Spinal cord (tissue), 10 donors: ENCODE measurements around the gene ITGA5. TPM values are rescaled to one million over a fixed set of nuclear protein-coding genes. Genes with fewer than 3 reads are reported as not detected.
A peak's percentile ranks its signal among the peaks of the same experiment; 100 is the strongest.

Experiments
- DNase-seq, 6 donors: peaks; one replicate each; pipeline versions ENCODE4 v3.0.0 to v3.0.0-alpha.2; 2013 to 2015; ENCODE audit warnings: low spot score in 6 of 6, low read depth in 4 of 6
- H3K27ac ChIP-seq: one replicate; pipeline ENCODE4 v1.5.1; 2013; ENCODE audit warnings: low read depth, low read length, control low read depth
- H3K27me3 ChIP-seq: one replicate; pipeline ENCODE4 v1.6.1; 2013; ENCODE audit warnings: low read length; ENCODE audit not compliant: control insufficient read depth, insufficient read depth
- H3K36me3 ChIP-seq: one replicate; pipeline ENCODE4 v1.6.1; 2013; ENCODE audit warnings: low read length; ENCODE audit not compliant: control insufficient read depth, insufficient read depth
- H3K4me1 ChIP-seq: one replicate; pipeline ENCODE4 v1.6.1; 2013; ENCODE audit warnings: low read length; ENCODE audit not compliant: control insufficient read depth, insufficient read depth
- H3K4me3 ChIP-seq: one replicate; pipeline ENCODE4 v1.5.1; 2013; ENCODE audit warnings: low read depth, low read length, control low read depth
- H3K9me3 ChIP-seq: one replicate; pipeline ENCODE4 v1.6.1; 2013; ENCODE audit warnings: low read length; ENCODE audit not compliant: control insufficient read depth, insufficient read depth
- WGBS: methylation state at CpG from one replicate; pipeline ENCODE4 v1.1.5; 2013; ENCODE audit warnings: missing lambda C conversion rate; ENCODE audit not compliant: insufficient coverage; 5-methylcytosine and 5-hydroxymethylcytosine counted together
- polyA plus RNA-seq, 2 donors: library from polyadenylated mRNA; unstranded; fragments of 120-200 nt; gene quantifications; one replicate each; pipeline ENCODE4 v1.2.1, GENCODE V29; 2013; ENCODE audit not compliant: insufficient read length in 2 of 2
- total RNA-seq, 2 donors: library from RNA; depleted of rRNA in 1 of 2; stranded (reverse); fragments of 120-200 nt in 1 of 2; fragments of >200 nt in 1 of 2; gene quantifications; one replicate each; pipeline versions ENCODE4 v1.2.3 to v1.2.4, GENCODE V29; 2013 to 2014
- donor health status: healthy.

ITGA5 gene
- total and polyA plus RNA-seq, 4 donors, result 12.3 to 43.0 (median 20.0) TPM

GRCh38 chr12:54404061-54405004, 14.7 kb downstream of the ITGA5 start:
- no peak overlapping the region for H3K4me3 ChIP-seq

GRCh38 chr12:54401119-54401518, 17.9 kb downstream of the ITGA5 start:
- WGBS, result no CpG with 5 or more reads among the region's 2 CpGs
- Histone ChIP-seq H3K9me3 (no peaks in the 10 kb centered on the region), H3K4me1 (no peaks in the 10 kb centered on the region), H3K27ac (no peak overlapping the region), H3K4me3 (no peak overlapping the region), H3K36me3 (peaks cover 10% of the 10 kb centered on the region), H3K27me3 (no peaks in the 10 kb centered on the region)
- no peak for DNase-seq

More at GRCh38 chr12:54404061-54405004, 14.7 kb downstream of the ITGA5 start:
- no peak overlapping the region for H3K27ac ChIP-seq
- peaks cover 10% of the 10 kb centered on the region for H3K36me3 ChIP-seq
- H3K9me3 ChIP-seq, result no peaks in the 10 kb centered on the region
- H3K4me1 ChIP-seq, result no peaks in the 10 kb centered on the region
- WGBS, result 69% methylated on average over 8 of the region's 11 CpGs
- peak in 1 of 6 donors; percentile 48 for DNase-seq
- H3K27me3 ChIP-seq, result no peaks in the 10 kb centered on the region

GRCh38 chr12:54398995-54399793, 19.9 kb downstream of the ITGA5 start:
- H3K36me3 ChIP-seq, result peaks cover 10% of the 10 kb centered on the region
- H3K4me1 ChIP-seq, result peaks cover 3% of the 10 kb centered on the region
- H3K27me3 ChIP-seq, result no peaks in the 10 kb centered on the region
- 77% methylated on average over 6 of the region's 8 CpGs for WGBS
- no peak overlapping the region for H3K4me3 ChIP-seq
- H3K27ac ChIP-seq, result no peak overlapping the region
- H3K9me3 ChIP-seq, result no peaks in the 10 kb centered on the region
- peak in 5 of 6 donors; percentile 76 to 96 (median 86) for DNase-seq

GRCh38 chr12:54398218-54398617, 20.8 kb downstream of the ITGA5 start:
- Histone ChIP-seq H3K27me3 (no peaks in the 10 kb centered on the region), H3K27ac (no peak overlapping the region), H3K36me3 (peaks cover 8% of the 10 kb centered on the region), H3K4me3 (no peak overlapping the region), H3K9me3 (no peaks in the 10 kb centered on the region), H3K4me1 (peaks cover 6% of the 10 kb centered on the region)
- WGBS, result 96% methylated on average over 2 of the region's 2 CpGs
- no peak for DNase-seq

GRCh38 chr12:54397157-54397556, 21.9 kb downstream of the ITGA5 start:
- WGBS, result 100% methylated on average over 1 of the region's 1 CpG
- Histone ChIP-seq H3K9me3 (no peaks in the 10 kb centered on the region), H3K27ac (no peak overlapping the region), H3K27me3 (no peaks in the 10 kb centered on the region), H3K4me1 (peaks cover 11% of the 10 kb centered on the region), H3K4me3 (no peak overlapping the region), H3K36me3 (peaks cover 7% of the 10 kb centered on the region)
- DNase-seq, result no peak

DNA sequence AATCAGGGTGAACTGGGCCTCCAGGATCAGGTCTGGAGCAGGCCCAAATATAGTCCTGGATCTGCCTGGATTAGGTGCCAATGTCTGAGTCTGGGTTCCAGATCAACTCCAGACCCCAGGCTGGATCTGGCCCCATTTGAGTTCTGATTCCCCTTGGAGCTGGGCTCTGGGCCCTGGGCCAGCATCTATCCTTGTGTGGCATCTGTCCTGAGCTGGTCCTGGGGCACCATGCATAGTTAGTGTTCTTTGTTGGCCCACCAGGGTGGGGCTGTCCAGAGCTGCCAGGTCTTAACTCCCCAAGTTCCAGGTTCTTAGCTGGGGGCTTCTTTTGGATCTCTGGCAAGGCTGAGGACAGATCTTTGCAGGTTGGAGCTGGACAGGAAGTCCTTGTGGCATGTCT, 23.5 kb downstream of the ITGA5 start:
- no peaks in the 10 kb centered on the region for H3K36me3 ChIP-seq
- H3K4me1 ChIP-seq, result peaks cover 26% of the 10 kb centered on the region
- no peaks in the 10 kb centered on the region for H3K9me3 ChIP-seq
- no peaks in the 10 kb centered on the region for H3K27me3 ChIP-seq
- H3K4me3 ChIP-seq, result no peak overlapping the region
- no peak for DNase-seq
- no peak overlapping the region for H3K27ac ChIP-seq

GRCh38 chr12:54394986-54395385, 24.1 kb downstream of the ITGA5 start:
- no peak overlapping the region for H3K27ac ChIP-seq
- H3K9me3 ChIP-seq, result no peaks in the 10 kb centered on the region
- H3K36me3 ChIP-seq, result no peaks in the 10 kb centered on the region
- H3K27me3 ChIP-seq, result no peaks in the 10 kb centered on the region
- peaks cover 31% of the 10 kb centered on the region for H3K4me1 ChIP-seq
- 100% methylated on average over 1 of the region's 1 CpG for WGBS
- no peak overlapping the region for H3K4me3 ChIP-seq
- no peak for DNase-seq

GRCh38 chr12:54394281-54394719, 24.8 kb downstream of the ITGA5 start:
- peak in 2 of 6 donors; percentile 72 to 80 for DNase-seq
- 18% methylated on average over 3 of the region's 4 CpGs for WGBS

DNA sequence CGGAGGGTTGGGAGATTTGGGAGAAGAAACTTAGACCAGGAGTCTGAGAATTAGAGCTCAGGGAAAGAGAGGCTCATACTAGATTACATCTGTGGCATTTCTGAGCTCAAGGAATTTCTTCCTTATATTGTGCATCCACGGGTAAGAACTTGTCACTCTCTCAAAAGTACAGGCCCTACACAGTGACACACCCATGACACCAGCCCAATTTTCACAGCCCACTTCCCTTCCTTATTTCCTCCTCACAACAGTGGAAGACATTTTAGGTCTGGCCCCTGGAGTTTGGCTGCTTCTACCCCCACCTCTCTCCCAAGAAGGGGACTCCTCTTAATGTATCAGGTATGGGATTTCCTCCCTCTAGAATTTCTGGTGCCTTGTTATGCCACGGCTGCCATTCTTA, 25.3 kb downstream of the ITGA5 start:
- H3K4me1 ChIP-seq, result peaks cover 39% of the 10 kb centered on the region
- no peaks in the 10 kb centered on the region for H3K27me3 ChIP-seq
- no peaks in the 10 kb centered on the region for H3K36me3 ChIP-seq
- no peak overlapping the region for H3K27ac ChIP-seq
- no peak overlapping the region for H3K4me3 ChIP-seq
- H3K9me3 ChIP-seq, result no peaks in the 10 kb centered on the region
- WGBS, result 100% methylated on average over 1 of the region's 3 CpGs
- no peak for DNase-seq

More at GRCh38 chr12:54394281-54394719, 24.8 kb downstream of the ITGA5 start:
- H3K27ac ChIP-seq, result no peak overlapping the region
- H3K4me3 ChIP-seq, result no peak overlapping the region
- H3K27me3 ChIP-seq, result no peaks in the 10 kb centered on the region
- H3K9me3 ChIP-seq, result no peaks in the 10 kb centered on the region
- no peaks in the 10 kb centered on the region for H3K36me3 ChIP-seq
- peaks cover 36% of the 10 kb centered on the region for H3K4me1 ChIP-seq
